H9 (cell line): ENCODE data around the gene PTH2R. TPM values are rescaled to one million over a fixed set of nuclear protein-coding genes. Genes with fewer than 3 reads are reported as not detected.
"Not testable (repeated sequence)": the region's sequence is repeated elsewhere in the genome, so short reads cannot be mapped to it uniquely, and the experiment has no call there.

Experiments used
- DNase-seq: peaks from one replicate; pipeline ENCODE4 v3.0.0-alpha.2; 2017
- H2AFZ ChIP-seq: one replicate; pipeline ENCODE4 v1.6.1; 2013; ENCODE audit warnings: mild to moderate bottlenecking, low read length, control low read depth, moderate library complexity
- H2AK5ac ChIP-seq: 2 replicates; pipeline ENCODE4 v1.6.1; 2013; ENCODE audit warnings: low read length, control low read depth, mixed read lengths; ENCODE audit not compliant: insufficient read length
- H2BK120ac ChIP-seq: one replicate; pipeline ENCODE4 v1.6.1; 2013; ENCODE audit warnings: low read depth, mild to moderate bottlenecking, low read length, control low read depth, inconsistent platforms; ENCODE audit not compliant: poor library complexity, severe bottlenecking
- H2BK12ac ChIP-seq: 2 replicates; pipeline ENCODE4 v1.6.1; 2013; ENCODE audit warnings: low read length, control low read depth, mixed read lengths, low read depth; ENCODE audit not compliant: insufficient read length
- H2BK15ac ChIP-seq: 2 replicates; pipeline ENCODE4 v1.6.1; 2013; ENCODE audit warnings: low read depth, low read length, control low read depth
- H2BK20ac ChIP-seq: one replicate; pipeline ENCODE4 v1.6.1; 2013; ENCODE audit warnings: low read depth, mild to moderate bottlenecking, low read length, control low read depth, inconsistent platforms; ENCODE audit not compliant: poor library complexity, severe bottlenecking
- H2BK5ac ChIP-seq: 2 replicates; pipeline ENCODE4 v1.6.1; 2013; ENCODE audit warnings: low read length, control low read depth, mixed read lengths; ENCODE audit not compliant: insufficient read length
- H3K14ac ChIP-seq: 2 replicates; pipeline ENCODE4 v1.6.1; 2013; ENCODE audit warnings: low read length, control low read depth; ENCODE audit not compliant: insufficient read depth
- H3K18ac ChIP-seq: 2 replicates; pipeline ENCODE4 v1.6.1; 2013; ENCODE audit warnings: low read depth, mild to moderate bottlenecking, mixed read lengths, low read length, control low read depth; ENCODE audit not compliant: insufficient read length
- H3K23ac ChIP-seq: 2 replicates; pipeline ENCODE4 v1.6.1; 2013; ENCODE audit warnings: low read length, control low read depth, mixed read lengths, low read depth; ENCODE audit not compliant: insufficient read length
- H3K23me2 ChIP-seq: 2 replicates; pipeline ENCODE4 v1.6.1; 2013; ENCODE audit warnings: low read depth, mild to moderate bottlenecking, mixed read lengths, low read length, control low read depth; ENCODE audit not compliant: insufficient read length, poor library complexity, severe bottlenecking
- H3K27ac ChIP-seq: 2 replicates; pipeline ENCODE4 v1.5.1; 2013; ENCODE audit warnings: low read length, control low read depth, mixed read lengths, low read depth; ENCODE audit not compliant: insufficient read length
- H3K27me3 ChIP-seq: 2 replicates; pipeline ENCODE4 v1.6.1; 2013; ENCODE audit warnings: low read length, control low read depth, inconsistent platforms; ENCODE audit not compliant: insufficient read depth
- H3K4ac ChIP-seq: 2 replicates; pipeline ENCODE4 v1.6.1; 2013; ENCODE audit warnings: low read depth, mild to moderate bottlenecking, control low read depth, inconsistent platforms, low read length, moderate library complexity
- H3K4me1 ChIP-seq: 2 replicates; pipeline ENCODE4 v1.6.1; 2013; ENCODE audit warnings: low read length, control low read depth, inconsistent platforms; ENCODE audit not compliant: insufficient read depth
- H3K4me2 ChIP-seq: 2 replicates; pipeline ENCODE4 v1.6.1; 2013; ENCODE audit warnings: low read length, control low read depth, mixed read lengths; ENCODE audit not compliant: insufficient read length, insufficient read depth
- H3K56ac ChIP-seq: 2 replicates; pipeline ENCODE4 v1.6.1; 2013; ENCODE audit warnings: low read depth, mild to moderate bottlenecking, mixed read lengths, low read length, control low read depth; ENCODE audit not compliant: insufficient read length
- H3K79me1 ChIP-seq: 2 replicates; pipeline ENCODE4 v1.6.1; 2013; ENCODE audit warnings: low read depth, mild to moderate bottlenecking, moderate library complexity, low read length, control low read depth, inconsistent platforms; ENCODE audit not compliant: insufficient read depth, poor library complexity, severe bottlenecking
- H3K79me2 ChIP-seq: 2 replicates; pipeline ENCODE4 v1.6.1; 2013; ENCODE audit warnings: low read length, control low read depth, inconsistent platforms; ENCODE audit not compliant: insufficient read depth
- H3K9ac ChIP-seq: 2 replicates; pipeline ENCODE4 v1.6.1; 2013; ENCODE audit warnings: low read length, control low read depth, mixed read lengths; ENCODE audit not compliant: insufficient read length; ENCODE audit errors: extremely low read depth
- H3K9me3 ChIP-seq: one replicate; pipeline ENCODE4 v1.6.1; 2013; ENCODE audit warnings: low read depth, low read length, inconsistent platforms; ENCODE audit not compliant: control insufficient read depth
- H3T11ph ChIP-seq: one replicate; pipeline ENCODE4 v1.6.1; 2013; ENCODE audit warnings: mild to moderate bottlenecking, low read length, control low read depth, inconsistent platforms
- H4K20me1 ChIP-seq: one replicate; pipeline ENCODE4 v1.6.1; 2013; ENCODE audit not compliant: control insufficient read depth, insufficient read length, insufficient read depth
- H4K5ac ChIP-seq: 2 replicates; pipeline ENCODE4 v1.6.1; 2013; ENCODE audit warnings: low read depth, mild to moderate bottlenecking, mixed read lengths, low read length, control low read depth; ENCODE audit not compliant: insufficient read length
- H4K8ac ChIP-seq: replicated peaks from 2 replicates; pipeline ENCODE4 v1.6.1; 2013; ENCODE audit warnings: low read length, control low read depth, mixed read lengths, low read depth; ENCODE audit not compliant: insufficient read length
- H4K91ac ChIP-seq: 2 replicates; pipeline ENCODE4 v1.6.1; 2013; ENCODE audit warnings: low read depth, mild to moderate bottlenecking, moderate library complexity, mixed read lengths, low read length, control low read depth; ENCODE audit not compliant: insufficient read length
- H3K27ac Mint-ChIP-seq, 3 experiments: 2 replicates in 2 of 3; 3 replicates in 1 of 3; pipeline ENCODE4 v1.8.0; 2020 to 2021; ENCODE audit warnings: mixed read lengths in 3 of 3, mild to moderate bottlenecking in 1 of 3, moderate library complexity in 1 of 3
- H3K27me3 Mint-ChIP-seq: 2 replicates; pipeline ENCODE4 v1.8.0; 2021; ENCODE audit warnings: low read depth, mild to moderate bottlenecking, moderate library complexity, mixed read lengths
- H3K36me3 Mint-ChIP-seq, 3 experiments: 2 replicates in 2 of 3; 3 replicates in 1 of 3; pipeline ENCODE4 v1.8.0; 2020 to 2021; ENCODE audit warnings: low read depth in 3 of 3, mixed read lengths in 3 of 3; ENCODE audit not compliant: insufficient read depth in 1 of 3
- H3K4me1 Mint-ChIP-seq, 2 experiments: 2 replicates each; pipeline ENCODE4 v1.8.0; 2020; ENCODE audit warnings: mixed read lengths in 2 of 2
- H3K4me3 Mint-ChIP-seq, 2 experiments: 2 replicates in 1 of 2; 3 replicates in 1 of 2; pipeline ENCODE4 v1.8.0; 2020 to 2021; ENCODE audit warnings: mild to moderate bottlenecking in 2 of 2, mixed read lengths in 2 of 2, moderate library complexity in 1 of 2
- H3K9me3 Mint-ChIP-seq, 2 experiments: 2 replicates in 1 of 2; 3 replicates in 1 of 2; pipeline ENCODE4 v1.8.0; 2020; ENCODE audit warnings: mild to moderate bottlenecking in 2 of 2, mixed read lengths in 2 of 2, moderate library complexity in 1 of 2
- WGBS: extraction: QIAGEN DNeasy Blood & Tissue Kit; methylation state at CpG from one replicate; pipeline ENCODE4 v1.1.7; 2013; ENCODE audit warnings: missing lambda C conversion rate, low lambda C conversion rate, mixed read lengths; ENCODE audit not compliant: insufficient read length; ENCODE audit errors: extremely low coverage; 5-methylcytosine and 5-hydroxymethylcytosine counted together
- total RNA-seq: library from RNA; stranded (reverse); gene quantifications from 2 replicates; pipeline ENCODE4 v1.2.1, GENCODE V29; 2021

Gene PTH2R
- total RNA-seq, 1 experiment from 2014 or later: 0.20 TPM

DNA sequence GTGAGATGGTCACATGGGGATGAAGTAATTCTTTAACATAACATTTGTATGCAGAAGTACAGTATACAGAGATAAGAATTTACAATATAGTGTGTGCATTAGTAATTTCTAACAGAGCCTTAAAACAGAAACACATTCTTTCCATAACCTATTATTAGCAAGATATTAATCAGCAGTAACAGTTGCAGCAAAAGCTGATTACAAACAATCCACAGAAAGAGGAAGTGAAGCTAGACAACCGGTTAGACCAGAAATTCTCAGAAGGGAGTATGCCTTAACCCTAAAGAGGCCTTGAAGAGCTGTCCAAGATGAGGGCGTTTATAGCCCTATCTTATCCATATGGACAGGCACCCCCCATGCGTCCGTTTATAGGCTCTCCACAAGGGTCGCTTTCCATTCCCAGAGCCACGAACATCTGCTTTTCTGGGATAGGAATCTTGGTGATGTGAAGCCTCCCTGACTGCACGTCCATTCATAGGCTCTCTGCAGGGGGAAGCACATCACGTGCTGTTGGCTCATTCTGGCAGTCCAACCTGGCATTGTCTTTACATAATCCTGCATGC is 75.9 kb downstream of the PTH2R start:
- H2AK5ac ChIP-seq, H3K14ac ChIP-seq, H3K9me3 ChIP-seq, H3K79me2 ChIP-seq, H2BK120ac ChIP-seq, H4K5ac ChIP-seq, H3T11ph ChIP-seq, H2BK12ac ChIP-seq, H4K8ac ChIP-seq, H3K27ac Mint-ChIP-seq, H2BK20ac ChIP-seq, H3K9ac ChIP-seq, DNase-seq, H2AFZ ChIP-seq, H3K23ac ChIP-seq, H3K79me1 ChIP-seq, H3K27ac ChIP-seq, H3K4me2 ChIP-seq, H4K91ac ChIP-seq, H2BK5ac ChIP-seq, H3K27me3 Mint-ChIP-seq, H2BK15ac ChIP-seq, H3K4me1 ChIP-seq, H3K23me2 ChIP-seq, H3K27me3 ChIP-seq, H3K56ac ChIP-seq, H3K4me3 Mint-ChIP-seq, H4K20me1 ChIP-seq, H3K18ac ChIP-seq, H3K4ac ChIP-seq, H3K4me1 Mint-ChIP-seq: not testable (repeated sequence)
- H3K36me3 Mint-ChIP-seq: peaks cover 8 to 14% (median 9%) of the 10 kb centered on the region in 3 experiments
- no CpG with 5 or more reads among the region's 8 CpGs for WGBS
- H3K9me3 Mint-ChIP-seq: peaks cover 9 to 19% of the 10 kb centered on the region in 2 experiments; a peak in 4 of 5 replicates
